RWPE2 (cell line): ENCODE data around the gene GAPDHS.
A peak's percentile ranks its signal among the peaks of the same experiment; 100 is the strongest.

Experiments used
- ATAC-seq: fragments of 200-7000 bp; cut with Tn5 transposase; 3 replicates; pipeline ENCODE4 v1.9.1; 2021; ENCODE audit warnings: low read depth
- DNase-seq: peaks from one replicate; pipeline ENCODE4 v3.0.0-alpha.2; 2020; ENCODE audit warnings: low spot score
- H3K27ac ChIP-seq: fragments of 450-650 bp; 2 replicates; pipeline ENCODE4 v1.5.1; 2017; ENCODE audit warnings: mild to moderate bottlenecking; ENCODE audit not compliant: poor library complexity, severe bottlenecking
- H3K27me3 ChIP-seq: fragments of 250-450 bp; sonication (Bioruptor Pico); 2 replicates; pipeline ENCODE4 v1.5.1; 2021; ENCODE audit warnings: mild to moderate bottlenecking, moderate library complexity; ENCODE audit not compliant: insufficient read depth, poor library complexity, severe bottlenecking
- H3K36me3 ChIP-seq: fragments of 250-450 bp; sonication (Bioruptor Pico); 2 replicates; pipeline ENCODE4 v1.5.1; 2020; ENCODE audit warnings: low read depth, mild to moderate bottlenecking, moderate library complexity
- H3K4me1 ChIP-seq: fragments of 250-450 bp; sonication (Bioruptor Pico); 2 replicates; pipeline ENCODE4 v1.5.1; 2021; ENCODE audit warnings: mild to moderate bottlenecking, moderate library complexity; ENCODE audit not compliant: insufficient read depth, poor library complexity, severe bottlenecking
- H3K4me3 ChIP-seq: fragments of 250-450 bp; sonication (Bioruptor Pico); 2 replicates; pipeline ENCODE4 v1.5.1; 2021; ENCODE audit warnings: mild to moderate bottlenecking, moderate library complexity; ENCODE audit not compliant: severe bottlenecking
- H3K9me3 ChIP-seq: fragments of 250-450 bp; sonication (Bioruptor Pico); 2 replicates; pipeline ENCODE4 v1.5.1; 2021; ENCODE audit warnings: mild to moderate bottlenecking, moderate library complexity; ENCODE audit not compliant: severe bottlenecking
- CTCF ChIP-seq: fragments of 450-650 bp; IDR thresholded peaks from one replicate; pipeline ENCODE4 v1.5.1; 2017; ENCODE audit warnings: mild to moderate bottlenecking, moderate library complexity; ENCODE audit not compliant: poor library complexity, severe bottlenecking

Gene GAPDHS

GRCh38 chr19:35546532-35546931, 13.3 kb downstream of the GAPDHS start:
- ATAC-seq (no peak), DNase-seq (no peak)
- peak overlapping the region; percentile 65 for H3K4me3 ChIP-seq
- no peak for TF ChIP-seq CTCF
- no peaks in the 10 kb centered on the region for H3K9me3 ChIP-seq
- H3K36me3 ChIP-seq = peaks cover 19% of the 10 kb centered on the region
- H3K4me1 ChIP-seq = peaks cover 6% of the 10 kb centered on the region
- no peaks in the 10 kb centered on the region for H3K27me3 ChIP-seq
- H3K27ac ChIP-seq = no peak overlapping the region

- peaks cover 6% of the 10 kb centered on the region for H3K4me1 ChIP-seq
- H3K27me3 ChIP-seq = no peaks in the 10 kb centered on the region
- H3K36me3 ChIP-seq = peaks cover 17% of the 10 kb centered on the region
- no peak for DNase-seq
- no peak overlapping the region for H3K4me3 ChIP-seq
- no peak overlapping the region for H3K27ac ChIP-seq
- peak; percentile 79 for TF ChIP-seq CTCF
- H3K9me3 ChIP-seq = no peaks in the 10 kb centered on the region
- peak; percentile 18; the same call in 1 of the 3 replicates for ATAC-seq
Observed at GRCh38 chr19:35549174-35549788, 16.0 kb downstream of the GAPDHS start.

GRCh38 chr19:35549879-35550523, 16.7 kb downstream of the GAPDHS start:
- ATAC-seq (no peak), DNase-seq (no peak)
- Histone ChIP-seq H3K4me3 (no peak overlapping the region), H3K27me3 (no peaks in the 10 kb centered on the region), H3K9me3 (no peaks in the 10 kb centered on the region), H3K4me1 (peaks cover 6% of the 10 kb centered on the region), H3K36me3 (peaks cover 17% of the 10 kb centered on the region), H3K27ac (no peak overlapping the region)
- TF ChIP-seq CTCF = no peak

GRCh38 chr19:35551091-35551810, 18.0 kb downstream of the GAPDHS start:
- Histone ChIP-seq H3K27ac (no peak overlapping the region), H3K4me3 (no peak overlapping the region), H3K4me1 (peaks cover 4% of the 10 kb centered on the region), H3K36me3 (peaks cover 17% of the 10 kb centered on the region), H3K9me3 (no peaks in the 10 kb centered on the region), H3K27me3 (no peaks in the 10 kb centered on the region)
- TF ChIP-seq CTCF = no peak
- ATAC-seq = no peak
- DNase-seq = no peak
